ENCODE measurements around the gene TSPAN10.

TSPAN10 gene

GRCh38 chr17:81635431-81635830 is 1.6 kb upstream of the TSPAN10 start:
- no peak for DNase-seq (ENCODE audit: low read depth)

DNA sequence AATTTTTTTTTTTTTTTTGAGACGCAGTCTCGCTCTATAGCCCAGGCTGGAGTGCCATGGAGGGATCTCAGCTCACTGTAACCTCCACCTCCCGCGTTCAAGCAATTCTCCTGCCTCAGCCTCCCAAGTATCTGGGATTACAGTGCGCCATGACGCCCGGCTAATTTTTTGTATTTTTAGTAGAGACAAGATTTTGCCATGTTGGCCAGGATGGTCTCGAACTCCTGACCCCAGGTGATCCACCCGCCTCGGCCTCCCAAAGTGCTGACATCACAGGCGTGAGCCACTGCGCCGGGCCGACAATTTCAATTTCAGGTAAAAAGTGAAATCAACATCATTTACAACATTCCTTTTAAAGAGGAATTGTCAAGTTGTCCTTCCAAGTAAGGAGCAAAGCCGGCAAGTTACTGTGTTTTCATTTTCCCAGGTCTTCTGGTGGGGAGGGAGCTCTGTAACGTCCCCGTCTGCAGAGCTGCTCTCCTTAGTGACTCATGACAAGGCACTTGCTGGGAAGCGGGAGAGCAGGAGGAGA is 957 bp upstream of the TSPAN10 start:
- no peak for DNase-seq (ENCODE audit: low read depth)

- DNase-seq (ENCODE audit: low read depth), result no peak
Measured at GRCh38 chr17:81638683-81639082, 1.7 kb downstream of the TSPAN10 start.

DNA sequence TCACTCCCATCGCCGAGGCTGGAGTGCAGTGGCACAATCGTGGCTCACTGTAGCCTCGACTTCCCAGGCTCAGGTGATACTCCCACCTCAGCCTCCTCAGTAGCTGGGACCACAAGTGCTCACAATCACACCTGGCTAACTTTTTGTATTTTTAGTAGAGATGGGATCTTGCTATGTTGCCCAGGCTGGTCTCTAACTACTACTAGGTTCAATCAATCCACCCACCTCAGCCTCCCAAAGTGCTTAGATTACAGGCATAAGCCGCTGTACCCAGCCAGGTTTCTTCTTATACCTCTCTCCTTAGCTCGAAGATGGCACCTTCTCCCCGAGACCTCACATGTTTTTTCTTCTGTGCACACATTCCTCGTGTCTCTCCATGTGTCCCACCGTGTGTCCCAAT is 3.0 kb downstream of the TSPAN10 start:
- DNase-seq (ENCODE audit: low read depth), result no peak

DNA sequence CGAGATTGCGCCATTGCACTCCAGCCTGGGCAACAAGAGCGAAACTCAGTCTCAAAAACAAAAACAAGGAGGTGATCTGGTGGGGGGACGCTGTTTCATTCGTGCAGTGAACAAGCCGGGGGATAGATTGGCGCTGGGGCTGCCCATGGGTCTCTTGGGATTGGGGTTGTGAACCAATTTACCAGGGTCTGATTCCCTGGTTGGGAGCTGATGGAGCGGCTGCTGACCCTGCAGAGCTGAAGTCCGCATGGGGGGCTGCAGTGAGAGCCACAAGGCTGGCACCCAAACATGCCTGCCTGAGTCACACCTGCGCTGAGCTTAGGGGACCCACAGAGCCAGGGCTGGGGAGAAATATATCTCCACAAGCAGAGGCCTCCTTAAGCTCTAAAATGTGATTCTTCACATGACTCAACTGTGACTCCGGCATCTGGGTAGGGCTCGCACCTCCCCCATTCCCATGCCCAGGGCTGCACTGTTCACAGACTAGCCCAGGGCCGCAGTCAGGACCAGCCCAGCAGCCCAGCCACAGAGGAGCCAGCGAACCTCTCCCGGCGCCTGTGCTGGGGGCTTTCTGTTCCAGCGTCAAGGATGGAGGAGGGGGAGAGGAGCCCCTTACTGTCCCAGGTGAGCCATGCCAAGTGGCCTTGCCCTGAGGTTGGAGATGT is 5.0 kb downstream of the TSPAN10 start:
- DNase-seq (ENCODE audit: low read depth), result no peak

GRCh38 chr17:81644496-81644895 is 7.5 kb downstream of the TSPAN10 start:
- no peak for DNase-seq (ENCODE audit: low read depth)

DNA sequence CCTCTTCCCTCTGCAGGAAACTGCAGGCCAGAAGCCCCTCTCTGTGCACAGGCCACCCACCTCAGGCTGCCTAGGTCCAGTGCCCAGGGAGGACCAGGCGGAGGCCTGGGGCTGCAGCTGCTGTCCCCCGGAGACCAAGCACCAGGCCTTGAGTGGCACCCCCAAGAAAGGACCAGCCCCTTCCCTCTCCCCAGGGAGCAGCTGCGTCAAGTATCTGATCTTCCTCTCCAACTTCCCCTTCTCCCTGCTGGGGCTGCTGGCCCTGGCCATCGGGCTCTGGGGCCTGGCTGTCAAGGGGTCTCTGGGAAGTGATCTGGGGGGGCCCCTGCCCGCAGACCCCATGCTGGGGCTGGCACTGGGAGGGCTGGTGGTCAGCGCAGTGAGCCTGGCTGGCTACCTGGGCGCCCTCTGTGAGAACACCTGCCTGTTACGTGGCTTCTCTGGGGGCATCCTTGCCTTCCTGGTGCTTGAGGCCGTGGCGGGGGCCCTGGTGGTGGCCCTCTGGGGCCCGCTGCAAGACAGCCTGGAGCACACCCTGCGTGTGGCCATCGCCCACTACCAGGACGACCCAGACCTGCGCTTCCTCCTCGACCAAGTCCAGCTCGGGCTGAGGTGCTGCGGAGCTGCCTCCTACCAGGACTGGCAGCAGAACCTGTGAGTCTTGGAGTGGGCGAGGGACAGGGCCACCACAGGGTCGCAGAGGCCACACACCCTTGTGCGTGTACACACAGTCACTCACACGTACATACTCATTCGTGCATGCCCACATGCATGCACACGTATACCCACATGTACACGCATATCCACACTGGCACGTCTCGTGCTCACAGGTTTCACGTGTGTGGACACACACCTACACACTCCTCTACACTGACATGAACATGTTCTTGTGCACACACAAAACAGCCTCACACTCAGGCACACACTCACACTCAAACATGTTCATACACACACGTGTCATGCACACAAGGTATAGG is 8.3 kb downstream of the TSPAN10 start:
- DNase-seq (ENCODE audit: low read depth), result no peak

DNA sequence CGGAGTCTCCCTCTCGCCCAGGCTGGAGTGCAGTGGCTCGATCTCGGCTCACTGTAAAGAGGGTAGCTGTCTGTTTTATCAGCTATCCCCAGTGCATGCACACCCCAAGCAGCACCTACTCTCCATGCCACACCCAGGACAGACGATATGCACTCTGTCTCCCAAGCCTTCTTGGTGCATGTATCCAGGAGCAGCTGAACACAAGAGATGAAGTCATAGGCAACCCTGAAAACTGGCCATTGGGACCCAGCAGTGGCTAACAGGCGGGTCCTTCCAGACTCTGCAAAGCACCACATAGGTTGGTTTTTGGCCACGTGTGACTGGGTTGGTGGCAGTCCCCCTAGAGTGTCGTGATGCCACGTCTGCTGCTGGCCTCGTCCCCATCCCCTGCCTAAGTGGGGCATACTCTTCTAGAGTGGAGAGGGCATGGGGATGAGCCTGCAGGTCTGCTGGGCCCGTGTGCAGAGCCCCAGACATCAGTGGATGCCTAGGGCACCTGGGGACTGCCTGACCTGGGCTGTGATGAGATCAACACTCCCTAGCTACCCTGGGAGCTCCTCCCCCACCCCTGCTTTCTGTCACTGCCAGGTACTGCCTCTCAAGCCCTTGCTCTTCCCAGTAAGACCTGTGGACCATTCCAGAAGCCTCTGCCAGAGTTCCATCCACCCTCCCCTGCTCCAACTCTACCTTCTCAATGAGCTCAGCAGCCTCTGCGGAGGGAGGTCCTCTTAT is 10.0 kb downstream of the TSPAN10 start:
- no peak for DNase-seq (ENCODE audit: low read depth)

- no peak for DNase-seq (ENCODE audit: low read depth)
Measured at GRCh38 chr17:81647640-81648012, 10.6 kb downstream of the TSPAN10 start.

DNA sequence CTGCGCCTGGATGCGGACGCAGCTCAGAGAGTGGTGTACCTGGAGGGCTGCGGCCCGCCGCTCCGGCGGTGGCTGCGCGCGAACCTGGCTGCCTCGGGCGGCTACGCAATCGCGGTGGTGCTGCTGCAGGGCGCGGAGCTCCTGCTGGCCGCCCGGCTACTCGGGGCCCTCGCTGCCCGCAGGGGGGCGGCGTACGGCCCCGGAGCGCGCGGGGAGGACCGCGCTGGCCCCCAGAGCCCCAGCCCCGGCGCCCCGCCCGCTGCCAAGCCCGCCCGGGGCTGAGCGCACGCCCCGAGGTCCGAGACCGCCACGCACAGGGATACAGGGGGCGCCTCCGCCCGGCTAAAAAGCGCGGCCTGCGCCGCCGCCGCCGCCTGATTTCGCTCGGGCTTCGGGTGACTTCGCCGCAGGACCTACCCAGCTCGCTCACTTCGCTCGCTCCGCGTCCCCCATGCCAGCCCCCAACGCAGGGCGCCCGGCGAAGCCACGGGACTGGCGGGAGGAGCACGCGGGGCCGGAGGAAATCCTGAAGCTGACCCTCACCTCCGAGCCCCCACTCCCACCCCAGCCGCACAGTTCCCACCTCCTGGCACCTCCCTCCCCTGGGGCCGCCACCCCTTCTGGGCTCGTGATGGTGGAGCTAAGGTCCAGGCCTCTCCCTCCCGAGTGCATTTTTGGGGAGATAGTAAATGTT is 11.2 kb downstream of the TSPAN10 start:
- no peak for DNase-seq (ENCODE audit: low read depth)

DNA sequence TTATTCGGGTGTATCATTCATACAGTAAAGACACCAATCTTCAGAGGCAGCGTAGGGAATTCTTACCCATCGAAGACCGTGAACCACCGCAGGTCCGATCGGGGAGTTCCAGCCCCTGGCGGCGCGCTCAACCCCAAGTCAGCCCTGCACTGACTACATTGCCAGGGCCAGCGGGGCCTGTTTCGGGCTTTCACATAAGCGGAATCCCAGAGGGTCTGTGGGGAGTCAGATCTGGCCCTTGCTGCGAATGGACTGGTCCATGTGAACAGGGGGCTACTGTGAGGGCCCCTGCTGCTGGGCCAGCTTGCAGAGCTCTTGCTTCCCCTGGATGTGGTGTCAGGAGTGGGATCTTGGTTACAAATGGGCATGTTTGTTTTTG is 11.7 kb downstream of the TSPAN10 start:
- DNase-seq (ENCODE audit: low read depth), result no peak

GRCh38 chr17:81650951-81651350 is 14.0 kb downstream of the TSPAN10 start:
- DNase-seq (ENCODE audit: low read depth), result no peak

- peak; percentile 78 for DNase-seq (ENCODE audit: low read depth)
Measured at GRCh38 chr17:81651692-81652091, 14.7 kb downstream of the TSPAN10 start.

GRCh38 chr17:81652906-81653771 is 16.1 kb downstream of the TSPAN10 start:
- DNase-seq (ENCODE audit: low read depth), result no peak

- DNase-seq (ENCODE audit: low read depth), result no peak
Measured at GRCh38 chr17:81655378-81656117, 18.6 kb downstream of the TSPAN10 start.

- no peak for DNase-seq (ENCODE audit: low read depth)
Measured at GRCh38 chr17:81656118-81656743, 19.2 kb downstream of the TSPAN10 start, which contains the start of gene PDE6G. Gene PDE6G, minus strand, starts transcription at chr17:81656542. Its CDS starts 3,237 bp downstream, at chr17:81653305.

DNA sequence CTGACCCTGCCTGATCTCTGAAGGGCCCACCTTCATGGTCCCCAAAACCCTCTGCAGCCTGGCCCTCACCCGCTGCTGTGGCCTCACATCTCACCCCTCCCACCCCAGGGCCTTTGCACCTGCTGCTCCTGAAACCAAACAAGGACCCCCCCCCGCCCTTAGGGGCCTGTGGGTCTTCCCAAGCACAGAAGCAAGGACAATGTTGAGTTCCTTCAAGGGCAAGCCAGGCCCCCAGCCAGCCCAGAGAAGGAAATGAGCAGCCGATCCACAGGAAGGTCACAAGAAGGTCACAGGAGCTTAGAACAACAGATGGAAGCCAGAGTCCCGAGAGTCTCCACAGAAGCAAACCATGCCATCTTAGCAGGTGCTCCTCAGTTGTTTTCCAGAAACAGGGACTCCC is 19.8 kb downstream of the TSPAN10 start:
- no peak for DNase-seq (ENCODE audit: low read depth)

GRCh38 chr17:81659038-81659437 is 22.0 kb downstream of the TSPAN10 start:
- DNase-seq (ENCODE audit: low read depth), result no peak

DNA sequence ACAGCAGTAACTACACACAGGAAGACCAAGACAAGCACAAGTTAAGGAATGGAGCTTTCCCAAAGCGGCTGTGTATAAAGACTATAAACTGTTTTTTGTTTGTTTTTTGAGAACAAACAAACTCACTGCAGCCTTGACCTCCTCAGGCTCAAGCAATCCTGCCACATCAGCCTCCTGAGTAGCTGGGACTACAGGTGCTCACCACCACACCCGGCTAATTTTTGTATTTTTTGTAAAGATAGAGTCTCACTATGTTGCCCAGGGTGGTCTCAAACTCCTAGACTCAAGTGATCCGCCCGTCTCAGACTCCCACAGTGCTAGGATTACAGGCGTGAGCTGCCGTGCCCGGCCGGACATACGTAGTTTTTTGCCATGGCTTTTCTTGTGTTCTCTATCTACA is 23.4 kb downstream of the TSPAN10 start:
- no peak for DNase-seq (ENCODE audit: low read depth)

GRCh38 chr17:81662002-81662401 is 25.0 kb downstream of the TSPAN10 start:
- no peak for DNase-seq (ENCODE audit: low read depth)

Data from fibroblast of the conjunctiva (primary cell).